Measurements from ENCODE around the gene TBC1D3L.
"Not testable (repeated sequence)": the region's sequence is repeated elsewhere in the genome, so short reads cannot be mapped to it uniquely, and the experiment has no call there.

Gene TBC1D3L

DNA sequence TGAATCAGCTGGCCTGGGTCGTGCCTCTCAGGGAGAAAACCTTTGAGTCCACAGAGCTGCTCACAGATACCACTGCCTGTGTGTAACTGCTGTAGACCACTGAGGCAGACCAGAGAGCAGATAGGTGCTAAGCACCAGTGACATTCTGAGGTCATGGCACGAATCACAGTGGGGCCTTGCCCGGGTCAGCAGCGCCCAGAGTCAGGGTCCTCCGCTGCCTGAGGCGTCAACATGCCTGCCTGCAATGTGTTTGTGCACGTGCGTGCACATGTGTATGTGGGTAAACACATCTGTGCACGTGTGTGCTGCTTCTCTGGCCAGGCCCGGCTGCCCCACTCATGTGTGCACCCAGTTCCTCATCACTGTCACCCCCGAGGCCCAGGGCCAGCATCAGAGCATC is at the start of gene TBC1D3L:
TBC1D3L (minus strand) TSS at position 101 of the 400 bp plus-strand sequence. CDS start 1,540 bp downstream, outside the sequence.
- DNase-seq = not testable (repeated sequence)

DNA sequence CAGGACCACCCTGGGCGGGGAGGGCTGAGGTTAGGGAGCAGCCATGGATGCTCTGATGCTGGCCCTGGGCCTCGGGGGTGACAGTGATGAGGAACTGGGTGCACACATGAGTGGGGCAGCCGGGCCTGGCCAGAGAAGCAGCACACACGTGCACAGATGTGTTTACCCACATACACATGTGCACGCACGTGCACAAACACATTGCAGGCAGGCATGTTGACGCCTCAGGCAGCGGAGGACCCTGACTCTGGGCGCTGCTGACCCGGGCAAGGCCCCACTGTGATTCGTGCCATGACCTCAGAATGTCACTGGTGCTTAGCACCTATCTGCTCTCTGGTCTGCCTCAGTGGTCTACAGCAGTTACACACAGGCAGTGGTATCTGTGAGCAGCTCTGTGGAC is 14.8 kb upstream of the TBC1D3L start, which contains the start of gene TBC1D3D:
TBC1D3D (plus strand) TSS at position 301 of the 400 bp plus-strand sequence. CDS start 1,585 bp downstream, outside the sequence.
- DNase-seq = not testable (repeated sequence)

Measured in OCI-M1 (cell line).